HepG2 (cell line): ENCODE measurements around the gene LANCL2.

ENCODE experiments used
- EP300 ChIP-seq, 3 experiments: sonication (generic) in 1 of 3; formaldehyde crosslinking in 1 of 3; IDR thresholded peaks; 2 replicates each; pipeline versions ENCODE4 v1.5.1 to v1.6.1; 2011 to 2020; ENCODE audit warnings: low read depth in 2 of 3, low read length in 2 of 3, borderline replicate concordance in 1 of 3, improper control_type of control experiment in 1 of 3, mild to moderate bottlenecking in 1 of 3, missing genetic modification reagents in 1 of 3, moderate library complexity in 1 of 3
- FOXA1 ChIP-seq, 2 experiments: fragments of 450-650 bp in 1 of 2; sonication (generic) in 1 of 2; formaldehyde crosslinking in 1 of 2; IDR thresholded peaks; 2 replicates each; pipeline versions ENCODE4 v1.4.0 to v1.6.1; 2016 to 2020; ENCODE audit warnings: missing genetic modification reagents in 1 of 2
- KLF15 ChIP-seq: sonication (generic); formaldehyde crosslinking; IDR thresholded peaks from 2 replicates; pipeline ENCODE4 v1.8.1; 2023; ENCODE audit warnings: borderline replicate concordance, mild to moderate bottlenecking, inconsistent platforms, missing genetic modification reagents, mixed read lengths
- ZKSCAN1 ChIP-seq: fragments of 150-350 bp; IDR thresholded peaks from 2 replicates; pipeline ENCODE4 v1.6.1; 2014; ENCODE audit warnings: low read length
- ZNF83 ChIP-seq: sonication (generic); formaldehyde crosslinking; IDR thresholded peaks from 2 replicates; pipeline ENCODE4 v1.4.0; 2020; ENCODE audit warnings: missing genetic modification reagents, mild to moderate bottlenecking, borderline replicate concordance
- TF ChIP-seq, protein P1 (sequence below): sonication (generic); formaldehyde crosslinking; IDR thresholded peaks from 2 replicates; pipeline ENCODE4 v1.5.0; 2020; ENCODE audit warnings: mild to moderate bottlenecking, missing genetic modification reagents, moderate library complexity

DNA sequence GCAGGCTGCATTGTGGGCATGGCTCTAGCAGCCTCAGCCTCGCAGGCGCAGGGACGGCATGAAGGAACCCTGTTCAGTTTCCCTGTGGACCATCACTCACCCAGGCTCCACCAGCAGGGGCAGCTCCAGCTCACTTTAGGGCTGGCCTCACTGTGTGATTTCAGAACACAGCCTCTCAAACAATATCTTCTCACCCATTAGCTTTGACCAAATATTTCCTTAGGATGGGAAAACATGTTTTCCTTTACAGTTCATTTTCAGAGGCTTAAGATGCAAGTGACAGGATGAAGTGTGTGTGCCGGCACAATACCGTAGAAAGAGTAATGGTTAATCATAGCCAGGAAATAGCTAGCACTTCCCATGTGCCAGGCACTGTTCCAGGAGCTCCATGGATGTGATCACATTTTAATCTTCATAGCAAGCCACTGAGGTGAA, 58.2 kb downstream of the LANCL2 start:
- TF ChIP-seq FOXA1 (IDR thresholded peaks at IDR 0.05) = no peak
- TF ChIP-seq FOXA1 (CRISPR knock-in tag; IDR thresholded peaks at IDR 0.05) = no peak
- no peak for TF ChIP-seq KLF15 (CRISPR knock-in tag)
- no peak for TF ChIP-seq ZKSCAN1
- no peak for TF ChIP-seq ZNF83
- TF ChIP-seq, protein P1, sequence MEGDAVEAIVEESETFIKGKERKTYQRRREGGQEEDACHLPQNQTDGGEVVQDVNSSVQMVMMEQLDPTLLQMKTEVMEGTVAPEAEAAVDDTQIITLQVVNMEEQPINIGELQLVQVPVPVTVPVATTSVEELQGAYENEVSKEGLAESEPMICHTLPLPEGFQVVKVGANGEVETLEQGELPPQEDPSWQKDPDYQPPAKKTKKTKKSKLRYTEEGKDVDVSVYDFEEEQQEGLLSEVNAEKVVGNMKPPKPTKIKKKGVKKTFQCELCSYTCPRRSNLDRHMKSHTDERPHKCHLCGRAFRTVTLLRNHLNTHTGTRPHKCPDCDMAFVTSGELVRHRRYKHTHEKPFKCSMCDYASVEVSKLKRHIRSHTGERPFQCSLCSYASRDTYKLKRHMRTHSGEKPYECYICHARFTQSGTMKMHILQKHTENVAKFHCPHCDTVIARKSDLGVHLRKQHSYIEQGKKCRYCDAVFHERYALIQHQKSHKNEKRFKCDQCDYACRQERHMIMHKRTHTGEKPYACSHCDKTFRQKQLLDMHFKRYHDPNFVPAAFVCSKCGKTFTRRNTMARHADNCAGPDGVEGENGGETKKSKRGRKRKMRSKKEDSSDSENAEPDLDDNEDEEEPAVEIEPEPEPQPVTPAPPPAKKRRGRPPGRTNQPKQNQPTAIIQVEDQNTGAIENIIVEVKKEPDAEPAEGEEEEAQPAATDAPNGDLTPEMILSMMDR (CRISPR knock-in tag) = no peak
- no peak for TF ChIP-seq EP300 (IDR thresholded peaks at IDR 0.05; ENCODE audit: low read depth in 2 of 2, low read length in 2 of 2)
- no peak for TF ChIP-seq EP300 (CRISPR knock-in tag; IDR thresholded peaks at IDR 0.05; ENCODE audit: borderline replicate concordance)
